Measurements from ENCODE around the gene PCNT.
"Not testable (repeated sequence)": the region's sequence is repeated elsewhere in the genome, so short reads cannot be mapped to it uniquely, and the experiment has no call there.

The PCNT gene

DNA sequence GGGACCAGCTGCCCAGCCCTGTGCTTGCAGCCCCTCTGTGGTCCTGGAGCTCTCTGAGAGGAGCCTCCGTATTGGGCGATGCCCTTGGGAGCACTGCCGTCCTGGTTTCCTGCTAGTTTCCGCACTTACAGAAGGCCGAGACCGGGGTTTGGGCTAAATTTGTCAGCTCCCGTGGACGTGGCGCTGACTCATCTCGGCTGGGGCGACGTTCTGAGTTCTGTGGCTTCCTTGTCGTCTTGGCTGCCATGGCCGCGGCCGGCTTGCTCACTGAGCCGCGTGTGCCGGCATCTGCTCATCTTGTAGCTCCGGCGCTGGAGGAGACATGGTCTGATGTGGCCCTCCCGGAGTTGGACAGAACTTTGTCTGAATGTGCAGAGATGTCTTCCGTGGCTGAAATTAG is 64.9 kb downstream of the PCNT start:
- no peak for DNase-seq

DNA sequence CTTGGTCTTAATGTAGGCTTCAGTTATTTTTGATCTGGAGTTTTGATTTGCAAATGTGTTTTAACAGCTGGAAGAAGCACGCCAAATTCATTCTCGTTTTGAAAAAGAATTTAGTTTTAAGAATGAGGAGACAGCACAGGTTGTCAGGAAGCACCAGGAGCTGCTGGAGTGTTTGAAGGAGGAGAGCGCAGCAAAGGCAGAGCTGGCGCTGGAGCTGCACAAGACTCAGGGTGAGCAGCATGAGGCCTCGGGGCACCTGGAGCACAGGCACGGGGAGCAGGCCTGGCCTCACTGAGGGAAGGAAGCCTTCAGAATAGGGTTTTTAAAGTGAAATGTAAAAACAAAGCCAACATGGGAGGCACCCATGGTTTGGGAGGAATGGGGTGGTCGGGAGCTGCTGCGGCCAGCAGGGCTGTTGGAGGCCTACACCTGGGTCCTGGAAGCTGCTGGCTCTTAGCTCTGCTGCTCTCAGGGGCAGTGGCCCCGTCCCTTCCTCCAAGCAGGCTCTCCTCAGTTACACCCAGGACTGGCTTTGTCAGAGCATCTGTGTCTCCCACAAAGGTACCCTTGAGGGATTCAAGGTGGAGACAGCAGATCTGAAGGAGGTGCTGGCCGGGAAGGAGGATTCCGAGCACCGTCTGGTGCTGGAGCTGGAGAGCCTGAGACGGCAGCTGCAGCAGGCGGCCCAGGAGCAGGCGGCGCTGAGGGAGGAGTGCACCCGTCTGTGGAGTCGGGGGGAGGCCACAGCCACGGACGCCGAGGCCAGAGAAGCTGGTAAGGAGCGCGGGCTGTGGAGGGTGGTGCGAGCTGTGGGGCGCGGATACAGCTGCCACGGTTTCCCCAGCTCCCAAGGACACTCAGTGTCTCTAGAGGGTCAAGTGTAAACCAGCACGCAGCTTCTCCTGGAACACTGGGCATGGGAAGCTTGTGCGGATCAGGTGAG is 66.9 kb downstream of the PCNT start:
- DNase-seq: no peak

DNA sequence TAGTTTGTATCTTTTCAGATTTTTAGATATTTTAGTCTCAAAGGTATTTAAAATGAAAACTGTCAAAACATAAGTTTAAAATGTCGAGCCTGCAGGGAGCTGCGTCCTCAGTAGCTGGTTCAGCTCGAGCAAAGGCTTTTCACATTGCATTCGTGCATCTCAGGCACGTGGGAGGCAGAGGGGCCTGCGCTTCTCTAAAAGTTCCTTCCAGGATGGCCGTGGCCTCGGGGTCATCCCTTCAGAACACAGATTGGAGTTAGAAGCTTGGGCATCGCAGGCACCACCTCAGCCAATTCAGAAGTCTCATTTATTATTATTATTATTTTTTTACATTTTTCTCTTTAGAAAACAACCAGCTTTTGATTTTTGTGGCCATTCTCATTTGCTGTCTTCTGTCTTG is 67.8 kb downstream of the PCNT start:
- DNase-seq: no peak

DNA sequence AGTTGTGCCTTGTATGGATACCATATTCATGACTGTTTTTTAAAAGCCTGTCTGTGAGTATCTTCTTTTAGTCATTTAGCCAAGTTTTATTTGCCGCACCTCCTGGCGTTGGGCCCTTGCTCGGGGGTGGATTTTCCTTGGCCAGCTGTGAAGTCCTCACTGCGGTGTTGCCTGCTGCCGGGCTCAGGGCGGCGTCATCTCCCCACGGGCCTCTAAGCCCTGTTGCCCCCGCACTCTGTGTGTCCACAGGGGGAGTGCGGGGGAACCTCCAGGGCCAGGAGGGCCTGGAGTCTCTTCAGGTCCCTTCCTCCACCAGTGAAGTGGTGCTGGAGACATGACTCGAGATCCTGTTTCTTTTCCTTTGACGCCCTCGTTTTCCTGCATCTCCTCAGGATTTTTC is 69.0 kb downstream of the PCNT start:
- no peak for DNase-seq

DNA sequence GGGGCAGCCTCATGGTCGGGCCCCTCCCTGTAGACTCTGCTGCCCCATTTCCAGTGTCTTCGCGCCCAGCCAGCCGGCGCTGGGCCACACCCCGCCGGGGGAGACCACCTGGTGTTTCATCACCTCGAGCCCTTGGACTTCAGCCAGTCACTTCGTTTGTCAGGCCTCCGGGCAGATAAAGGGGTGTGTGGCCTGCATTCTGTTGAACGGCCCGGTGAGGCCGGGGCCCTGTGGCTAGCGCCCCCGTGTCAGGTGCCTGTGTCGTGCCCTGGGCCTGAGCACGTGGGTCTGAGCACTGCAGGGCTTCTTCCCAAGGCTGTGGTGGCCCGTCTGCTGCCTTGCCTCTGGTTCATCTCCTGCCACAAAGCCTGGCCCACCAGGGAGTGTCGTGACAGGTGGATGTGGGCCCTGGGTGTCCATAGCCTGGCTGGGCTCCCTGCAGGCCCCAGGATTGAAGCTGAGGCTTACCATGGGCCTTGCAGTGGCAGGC is 69.5 kb downstream of the PCNT start:
- no peak for DNase-seq

DNA sequence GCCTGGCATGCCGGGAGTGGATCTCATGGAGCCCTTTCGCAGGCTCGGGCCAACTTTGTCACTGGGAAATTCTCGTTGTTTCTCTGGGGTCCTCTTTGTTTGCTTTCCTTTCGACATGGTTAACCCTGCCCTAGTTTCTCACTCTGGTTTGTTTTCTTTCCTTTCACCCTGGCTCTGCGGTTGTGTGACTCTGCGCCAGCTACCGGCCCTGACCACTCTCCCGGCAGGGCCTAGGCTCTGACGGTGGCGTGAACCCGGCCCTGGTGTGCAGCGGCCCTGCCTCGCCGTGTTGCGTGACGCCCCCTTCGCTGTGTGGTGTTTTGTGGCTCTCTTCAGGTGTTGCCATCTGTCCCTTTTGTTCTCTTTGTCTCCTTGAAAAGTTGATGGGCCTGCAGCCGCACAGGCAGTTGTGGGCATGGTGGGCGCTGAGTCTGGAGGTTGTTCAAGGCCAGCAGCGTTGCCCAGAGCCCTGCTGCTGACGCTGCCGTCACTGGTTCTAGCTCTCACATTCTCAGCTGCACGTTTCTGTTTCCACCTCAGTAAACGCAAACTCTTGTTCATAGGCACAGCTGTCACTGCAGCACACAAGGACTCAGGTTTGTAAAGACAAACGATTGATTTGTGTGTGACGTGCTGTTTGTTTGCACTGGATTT is 70.1 kb downstream of the PCNT start:
- DNase-seq: peak; percentile 81

DNA sequence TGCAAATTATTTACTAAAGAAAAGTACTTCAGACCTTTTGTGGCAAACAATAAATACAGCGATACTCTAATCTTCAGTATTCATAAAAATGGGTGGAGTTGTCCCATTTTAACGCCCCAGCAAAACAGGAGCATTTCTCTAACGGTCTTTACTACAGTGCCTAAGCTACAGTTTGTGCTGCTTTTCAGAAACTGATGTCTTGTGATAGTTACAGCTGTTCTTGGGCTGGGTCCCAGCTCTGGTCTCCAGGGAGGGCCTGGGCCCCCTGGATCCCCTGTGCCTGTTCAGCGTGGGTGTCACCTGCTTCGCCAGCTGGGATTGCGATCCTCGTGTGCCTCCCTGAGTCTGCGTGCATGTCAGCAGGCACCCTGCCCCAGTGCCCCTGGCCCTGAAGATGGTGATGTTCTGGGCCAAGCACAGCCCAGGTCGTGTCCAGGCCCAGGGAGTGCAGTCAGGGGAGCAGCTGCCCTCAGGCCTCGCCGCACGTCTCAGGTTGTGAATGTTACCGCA is 70.7 kb downstream of the PCNT start:
- DNase-seq: peak; percentile 49

DNA sequence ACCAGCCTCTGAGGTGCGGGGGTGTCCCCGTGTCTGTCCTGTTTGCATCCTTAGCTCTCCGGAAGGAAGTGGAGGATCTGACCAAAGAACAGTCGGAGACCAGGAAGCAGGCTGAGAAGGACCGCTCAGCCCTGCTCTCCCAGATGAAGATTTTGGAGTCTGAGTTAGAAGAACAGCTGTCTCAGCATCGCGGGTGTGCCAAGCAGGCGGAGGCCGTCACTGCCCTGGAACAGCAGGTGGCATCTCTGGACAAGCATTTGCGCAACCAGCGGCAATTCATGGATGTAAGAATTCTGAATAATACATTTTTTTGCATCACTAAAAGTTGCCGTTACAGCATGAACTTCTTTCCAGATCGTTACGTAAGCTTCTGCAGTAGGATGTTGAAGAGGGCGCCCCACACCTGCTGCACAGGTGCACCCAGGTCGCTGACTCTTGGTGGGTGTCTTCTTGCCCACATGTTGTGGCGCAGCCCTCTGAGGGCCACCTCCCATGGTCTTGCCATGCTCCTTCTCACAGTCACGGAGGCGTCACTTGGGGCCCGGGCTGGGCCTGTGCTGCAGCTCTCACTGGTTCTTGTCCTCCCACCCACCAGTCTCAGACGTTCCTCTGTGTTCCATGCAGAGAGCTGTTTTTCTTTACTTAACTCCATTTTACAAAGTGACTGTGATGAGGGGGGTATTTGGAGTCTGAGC is 73.4 kb downstream of the PCNT start:
- no peak for DNase-seq

DNA sequence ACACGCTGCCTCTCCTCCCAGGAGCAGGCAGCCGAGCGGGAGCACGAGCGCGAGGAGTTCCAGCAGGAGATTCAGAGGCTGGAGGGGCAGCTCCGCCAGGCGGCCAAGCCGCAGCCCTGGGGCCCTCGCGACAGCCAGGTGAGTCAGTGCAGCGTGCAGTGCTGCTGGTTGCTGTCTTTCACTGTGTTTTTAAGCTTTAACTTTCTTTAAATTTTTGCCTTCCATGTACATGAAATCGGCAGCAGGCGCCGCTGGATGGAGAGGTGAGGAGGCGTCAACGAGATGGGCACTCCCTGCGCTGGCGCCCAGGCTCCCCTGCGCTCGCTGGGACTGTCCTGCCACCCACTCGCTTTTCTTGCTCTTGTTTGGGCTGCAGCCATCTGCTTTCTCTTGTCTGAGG is 74.0 kb downstream of the PCNT start:
- no peak for DNase-seq

DNA sequence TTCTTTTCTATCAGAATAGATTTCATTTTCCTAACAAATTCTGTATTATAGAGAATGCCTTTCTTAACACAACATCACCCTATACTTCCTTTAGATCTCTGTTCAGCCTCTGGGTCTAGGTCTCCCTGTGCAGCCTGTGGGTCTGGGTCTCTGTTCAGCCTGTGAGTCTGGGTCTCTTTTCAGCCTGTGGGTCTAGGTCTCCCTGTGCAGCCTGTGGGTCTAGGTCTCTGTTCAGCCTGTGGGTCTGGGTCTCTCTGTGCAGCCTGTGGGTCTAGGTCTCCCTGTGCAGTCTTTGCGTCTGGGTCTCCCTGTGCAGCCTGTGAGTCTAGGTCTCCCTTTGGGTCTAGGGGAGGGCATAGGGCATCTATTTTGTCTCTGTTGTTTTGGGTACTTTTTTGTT is 75.2 kb downstream of the PCNT start:
- DNase-seq: no peak

DNA sequence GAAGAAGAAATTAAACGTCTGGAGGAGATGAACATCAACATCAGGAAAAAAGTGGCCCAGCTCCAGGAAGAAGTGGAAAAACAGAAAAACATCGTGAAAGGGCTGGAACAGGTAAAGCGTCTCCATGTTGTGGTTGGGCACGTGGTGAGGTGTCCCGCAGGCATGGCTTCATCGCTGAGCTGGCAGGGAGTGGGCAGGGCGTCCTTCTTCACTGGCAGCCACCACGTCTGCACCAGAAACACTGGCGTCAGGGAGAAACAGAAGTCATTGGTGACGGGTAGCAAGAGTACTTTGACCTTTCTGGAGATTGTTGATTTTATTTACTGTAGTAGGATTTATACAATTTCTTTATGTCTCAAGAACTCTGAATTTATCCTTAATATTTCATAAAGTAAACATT is 75.7 kb downstream of the PCNT start:
- no peak for DNase-seq

DNA sequence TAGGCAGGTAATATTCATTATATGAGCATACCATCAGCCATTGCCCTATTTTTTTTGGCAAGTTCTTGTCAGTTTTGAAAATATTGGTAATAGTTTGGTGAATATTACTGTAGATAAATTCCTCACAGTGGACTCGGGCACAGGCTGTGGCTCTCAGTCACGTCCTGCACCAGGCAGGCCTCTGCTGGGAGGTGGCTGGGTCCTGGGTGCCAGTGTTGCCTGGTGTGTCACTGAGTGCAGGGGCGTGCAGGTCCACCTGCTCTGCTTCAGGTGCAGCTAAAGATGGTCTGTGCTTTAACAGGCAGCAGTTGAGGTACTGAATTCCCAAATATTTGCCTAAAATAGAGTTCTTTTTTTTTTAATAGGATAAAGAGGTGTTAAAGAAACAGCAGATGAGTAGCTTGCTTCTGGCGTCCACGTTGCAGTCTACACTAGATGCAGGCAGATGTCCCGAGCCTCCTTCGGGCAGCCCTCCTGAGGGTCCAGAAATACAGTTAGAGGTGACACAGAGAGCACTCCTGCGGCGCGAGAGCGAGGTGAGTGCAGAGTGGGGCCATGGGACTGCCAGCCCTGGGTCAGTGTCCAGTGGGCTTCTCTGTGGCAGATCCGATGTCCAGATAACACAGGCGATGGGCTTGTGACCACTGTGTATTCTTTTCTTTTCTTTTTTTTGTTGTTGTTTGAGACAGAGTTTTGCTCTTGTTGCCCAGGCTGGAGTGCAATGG is 77.4 kb downstream of the PCNT start:
- DNase-seq: no peak

DNA sequence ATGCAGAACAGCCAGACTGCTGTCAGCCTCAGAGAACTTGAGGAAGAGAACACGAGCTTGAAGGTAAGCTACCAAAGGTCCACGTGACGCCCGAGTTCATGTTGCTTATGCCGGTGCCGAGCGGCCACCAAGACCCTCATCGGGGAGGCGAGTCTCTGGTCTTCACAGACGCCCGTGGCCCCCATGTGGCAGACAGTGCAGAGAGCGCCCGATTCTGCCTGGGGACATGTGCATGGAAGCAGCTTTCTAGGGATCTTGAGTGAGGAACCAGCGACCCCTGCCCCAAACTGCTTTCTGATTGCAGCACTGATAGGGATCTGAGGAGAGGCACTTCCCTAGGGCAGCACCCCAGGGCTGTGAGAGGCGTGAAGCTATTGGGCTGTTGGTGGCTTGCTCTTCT is 78.5 kb downstream of the PCNT start:
- DNase-seq: no peak

DNA sequence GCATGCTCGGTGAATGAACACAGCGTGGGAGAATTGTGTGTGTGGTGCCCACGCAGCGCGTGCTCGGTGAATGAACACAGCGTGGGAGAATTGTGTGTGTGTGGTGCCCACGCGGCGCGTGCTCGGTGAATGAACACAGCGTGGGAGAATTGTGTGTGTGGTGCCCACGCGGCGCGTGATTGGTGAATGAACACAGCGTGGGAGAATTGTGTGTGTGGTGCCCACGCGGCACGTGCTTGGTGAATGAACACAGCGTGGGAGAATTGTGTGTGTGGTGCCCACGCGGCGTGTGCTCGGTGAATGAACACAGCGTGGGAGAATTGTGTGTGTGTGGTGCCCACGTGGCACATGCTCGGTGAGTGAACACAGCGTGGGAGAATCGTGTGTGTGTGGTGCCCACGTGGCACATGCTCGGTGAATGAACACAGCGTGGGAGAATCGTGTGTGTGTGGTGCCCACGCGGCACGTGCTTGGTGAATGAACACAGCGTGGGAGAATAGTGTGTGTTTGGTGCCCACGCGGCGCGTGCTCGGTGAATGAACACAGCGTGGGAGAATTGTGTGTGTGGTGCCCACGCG is 79.4 kb downstream of the PCNT start:
- not testable (repeated sequence) for DNase-seq

DNA sequence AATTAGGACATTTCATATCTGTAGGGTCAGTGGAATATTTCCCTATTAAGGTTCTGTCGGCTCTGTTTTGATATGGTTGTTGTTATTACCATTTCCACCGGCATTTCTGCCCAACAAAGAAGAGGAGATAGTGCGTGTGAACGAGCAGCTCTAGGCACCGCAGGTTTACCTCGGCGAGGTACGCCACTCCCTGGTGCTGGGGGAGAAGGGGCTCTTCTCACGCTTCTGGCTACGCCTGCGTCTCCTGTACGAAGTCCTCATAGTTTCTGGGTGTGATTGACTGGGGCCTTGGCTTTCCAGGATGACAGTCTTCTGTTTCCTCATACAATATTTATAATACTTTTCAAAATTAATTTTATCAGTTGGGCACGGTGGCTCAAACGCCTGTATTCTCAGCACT is 80.3 kb downstream of the PCNT start:
- DNase-seq: no peak

DNA sequence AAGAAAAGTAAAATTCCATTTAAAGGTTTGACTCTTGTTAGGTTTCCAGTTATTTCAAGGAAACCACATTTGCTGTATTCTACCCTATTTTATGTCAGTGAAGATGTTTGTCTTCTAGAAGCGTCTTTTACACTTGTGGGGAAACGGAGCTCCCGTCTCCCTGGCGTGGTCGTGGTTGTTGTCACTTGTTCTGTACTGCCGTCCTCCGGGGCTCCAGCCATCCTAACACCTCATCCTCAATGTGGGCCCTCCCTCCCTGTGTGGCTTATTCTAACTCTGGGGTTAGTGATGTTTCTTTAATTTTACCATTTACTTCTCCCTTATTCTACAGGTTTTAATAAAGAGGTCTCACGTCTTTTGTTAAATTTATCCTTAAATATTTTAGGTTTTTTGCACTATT is 82.0 kb downstream of the PCNT start:
- no peak for DNase-seq

DNA sequence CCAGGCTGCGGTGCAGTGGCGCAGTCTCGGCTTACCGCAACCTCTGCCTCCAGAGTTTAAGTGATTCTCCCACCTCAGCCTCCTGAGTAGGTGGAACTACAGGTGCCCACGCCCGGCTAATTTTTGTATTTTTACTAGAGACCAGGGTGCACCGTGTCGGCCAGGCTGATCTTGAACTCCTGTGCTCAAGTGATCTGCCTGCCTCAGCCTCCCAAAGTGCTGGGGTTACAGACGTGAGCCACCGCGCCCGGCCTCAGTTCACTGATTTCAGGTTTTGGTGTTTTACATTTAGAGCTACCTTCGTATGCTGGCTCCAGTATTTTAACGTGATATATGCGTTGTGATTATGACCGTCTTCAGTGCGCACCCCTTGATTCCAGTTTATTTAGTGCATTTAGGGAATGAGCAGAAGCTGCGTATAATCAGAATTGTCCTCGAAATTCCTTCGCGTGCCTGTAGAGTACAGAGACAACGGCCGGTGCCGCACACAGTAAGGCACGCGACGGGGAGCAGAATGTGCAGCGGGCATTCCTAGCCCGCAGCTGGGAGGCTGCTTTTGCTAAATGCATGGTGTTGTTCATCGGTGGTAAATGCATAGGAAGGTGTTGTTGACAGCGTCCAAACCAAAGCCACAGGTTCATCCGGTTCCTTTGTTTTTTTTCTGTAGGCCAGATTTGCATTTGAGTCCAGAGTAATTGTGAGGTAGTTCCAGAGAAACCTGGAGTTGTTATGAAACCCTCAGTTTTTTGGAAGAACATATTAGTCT is 85.9 kb downstream of the PCNT start:
- no peak for DNase-seq

DNA sequence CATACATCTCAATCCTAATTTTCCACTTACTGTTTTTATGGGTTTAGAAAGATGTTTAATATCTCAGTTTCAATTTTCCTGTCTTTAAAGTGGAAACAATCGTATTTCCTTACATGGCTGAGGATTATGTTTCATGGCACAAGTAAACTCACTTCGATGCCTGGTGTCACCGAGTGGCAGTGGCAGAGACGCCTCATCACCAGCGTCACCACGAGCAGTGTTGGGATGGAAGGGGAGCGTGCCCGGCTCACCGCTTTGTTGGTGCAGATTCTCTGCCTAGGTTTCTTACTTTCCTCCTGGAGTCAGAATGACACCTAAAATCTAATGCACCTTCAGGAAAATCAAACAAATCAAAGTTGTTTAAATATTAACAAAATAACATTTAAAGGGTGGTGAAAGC is 86.6 kb downstream of the PCNT start:
- DNase-seq: no peak

DNA sequence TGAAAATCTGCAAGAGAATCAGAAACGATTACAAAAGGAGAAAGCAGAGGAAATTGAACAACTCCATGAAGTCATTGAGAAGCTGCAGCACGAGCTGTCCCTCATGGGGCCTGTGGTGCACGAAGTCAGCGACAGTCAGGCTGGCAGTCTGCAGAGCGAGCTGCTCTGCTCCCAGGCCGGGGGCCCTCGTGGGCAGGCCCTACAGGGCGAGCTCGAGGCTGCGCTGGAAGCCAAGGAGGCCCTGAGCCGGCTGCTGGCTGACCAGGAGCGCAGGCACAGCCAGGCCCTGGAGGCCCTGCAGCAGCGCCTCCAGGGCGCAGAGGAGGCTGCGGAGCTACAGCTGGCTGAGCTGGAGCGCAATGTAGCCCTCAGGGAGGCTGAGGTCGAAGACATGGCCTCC is 87.3 kb downstream of the PCNT start:
- no peak for DNase-seq

DNA sequence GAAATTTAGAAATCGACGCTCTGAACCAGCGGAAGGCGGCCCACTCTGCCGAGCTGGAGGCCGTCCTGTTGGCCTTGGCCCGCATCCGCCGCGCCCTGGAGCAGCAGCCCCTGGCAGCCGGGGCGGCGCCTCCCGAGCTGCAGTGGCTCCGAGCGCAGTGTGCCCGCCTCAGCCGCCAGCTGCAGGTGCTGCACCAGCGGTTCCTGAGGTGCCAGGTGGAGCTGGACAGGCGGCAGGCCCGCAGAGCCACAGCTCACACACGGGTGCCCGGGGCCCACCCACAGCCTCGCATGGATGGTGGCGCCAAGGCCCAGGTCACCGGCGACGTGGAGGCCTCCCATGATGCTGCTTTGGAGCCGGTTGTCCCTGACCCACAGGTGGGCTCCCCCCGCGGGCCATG is 87.7 kb downstream of the PCNT start:
- DNase-seq: no peak

DNA sequence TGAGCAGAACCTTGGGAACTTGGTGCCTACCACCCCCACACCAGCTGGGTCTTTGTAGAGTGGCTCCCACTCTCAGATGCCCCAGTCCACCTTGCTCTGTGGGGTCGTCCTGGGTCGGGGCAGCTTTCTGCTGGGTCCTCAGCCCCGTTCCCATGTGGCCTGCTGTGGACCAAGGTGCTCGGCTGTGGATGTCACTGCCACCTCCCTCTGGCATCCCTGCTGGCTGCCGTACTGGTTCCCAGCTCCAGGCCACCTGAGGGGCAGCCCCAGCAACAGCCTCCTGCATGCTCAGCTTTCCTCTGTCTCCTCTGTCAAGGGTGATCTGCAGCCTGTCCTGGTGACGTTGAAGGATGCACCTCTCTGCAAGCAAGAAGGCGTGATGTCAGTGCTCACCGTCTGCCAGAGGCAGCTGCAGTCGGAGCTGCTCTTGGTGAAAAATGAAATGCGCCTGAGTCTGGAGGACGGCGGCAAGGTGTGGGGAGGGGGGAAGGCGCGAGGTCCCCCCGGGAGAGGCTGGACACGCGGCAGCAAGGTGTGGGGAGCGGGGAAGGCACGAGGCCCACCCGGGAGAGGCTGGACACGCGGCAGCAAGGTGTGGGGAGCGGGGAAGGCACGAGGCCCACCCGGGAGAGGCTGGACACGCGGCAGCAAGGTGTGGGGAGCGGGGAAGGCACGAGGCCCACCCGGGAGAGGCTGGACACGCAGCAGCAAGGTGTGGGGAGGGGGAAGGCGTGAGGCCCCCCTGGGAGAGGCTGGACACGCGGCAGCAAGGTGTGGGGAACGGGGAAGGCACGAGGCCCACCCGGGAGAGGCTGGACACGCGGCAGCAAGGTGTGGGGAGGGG is 88.8 kb downstream of the PCNT start:
- DNase-seq: no peak
